GM21515 (cell line): ENCODE data around the gene GPR55.

Source experiments
- ATAC-seq: cut with Tn5 transposase; IDR thresholded peaks from one replicate; pipeline ENCODE4 v1.9.1; 2021; ENCODE audit not compliant: unreplicated experiment

Gene GPR55

DNA sequence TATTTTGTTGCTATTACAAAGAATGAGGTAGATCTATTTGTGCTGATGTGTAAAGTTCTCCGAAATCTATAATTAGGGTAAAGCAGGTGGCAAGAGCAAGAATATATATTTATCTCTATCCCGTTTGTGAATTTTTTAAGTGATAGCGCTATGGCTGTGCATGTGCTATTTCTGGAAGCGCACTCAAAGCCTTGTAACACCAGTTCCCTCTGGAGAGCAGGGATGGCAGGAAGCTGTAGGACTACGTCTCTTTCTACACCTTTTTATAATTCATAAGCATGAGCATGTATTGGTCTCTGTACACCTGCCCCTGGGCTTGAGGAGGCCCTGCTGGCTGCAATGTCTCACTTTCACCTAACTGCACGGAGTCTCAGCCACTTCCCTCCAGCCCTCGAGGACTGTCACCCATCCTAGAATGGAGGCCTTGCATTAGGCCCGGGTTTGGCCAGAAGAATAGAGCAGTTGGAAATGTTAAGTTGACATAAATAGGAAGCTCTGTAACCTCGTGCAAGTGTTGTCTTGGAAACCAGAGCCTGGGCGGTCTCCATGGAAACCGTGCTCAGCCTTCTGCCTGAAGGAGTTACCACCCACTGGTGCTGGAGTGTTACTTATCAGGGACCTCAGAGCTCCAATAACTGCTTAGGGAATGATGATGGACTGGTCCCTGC, 39.4 kb downstream of the GPR55 start:
- ATAC-seq, result no peak

DNA sequence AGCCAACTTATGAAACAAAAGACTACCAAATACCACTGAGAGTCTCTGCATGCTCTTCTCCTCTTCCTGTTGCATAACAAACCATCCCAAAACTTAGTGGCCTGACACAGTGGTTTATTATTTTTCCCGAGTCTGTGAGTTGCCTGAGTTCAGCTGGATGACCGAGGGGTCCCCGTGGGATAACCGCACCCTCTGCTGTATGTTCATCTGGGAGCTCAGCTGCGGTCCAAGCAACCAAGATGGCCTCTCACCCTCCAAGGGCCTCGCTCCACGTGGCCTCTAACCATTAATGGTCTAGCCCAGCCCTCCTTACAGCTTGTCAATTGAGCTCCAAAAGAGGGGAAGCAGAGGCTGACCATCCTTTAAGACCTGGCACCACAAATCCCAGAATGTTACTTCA, 43.2 kb downstream of the GPR55 start:
- no peak for ATAC-seq

DNA sequence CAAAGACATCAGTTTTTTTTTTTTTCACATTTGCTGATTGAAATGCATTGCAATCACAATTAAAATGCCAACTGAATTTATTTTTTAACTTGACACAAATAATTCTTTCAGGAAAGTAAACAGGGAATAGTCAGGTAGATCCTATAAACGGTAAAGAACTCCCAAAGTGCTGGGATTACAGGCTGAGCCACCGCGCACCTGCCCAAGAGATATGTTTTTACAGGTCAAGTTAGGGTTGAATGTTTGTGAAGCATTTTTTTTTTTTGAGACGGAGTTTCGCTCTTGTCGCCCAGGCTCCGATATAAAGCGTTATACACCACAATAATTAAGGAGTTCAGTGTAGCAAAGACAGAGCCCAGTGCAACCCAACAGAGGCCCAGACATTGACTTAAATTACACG, 45.2 kb downstream of the GPR55 start:
- no peak for ATAC-seq

DNA sequence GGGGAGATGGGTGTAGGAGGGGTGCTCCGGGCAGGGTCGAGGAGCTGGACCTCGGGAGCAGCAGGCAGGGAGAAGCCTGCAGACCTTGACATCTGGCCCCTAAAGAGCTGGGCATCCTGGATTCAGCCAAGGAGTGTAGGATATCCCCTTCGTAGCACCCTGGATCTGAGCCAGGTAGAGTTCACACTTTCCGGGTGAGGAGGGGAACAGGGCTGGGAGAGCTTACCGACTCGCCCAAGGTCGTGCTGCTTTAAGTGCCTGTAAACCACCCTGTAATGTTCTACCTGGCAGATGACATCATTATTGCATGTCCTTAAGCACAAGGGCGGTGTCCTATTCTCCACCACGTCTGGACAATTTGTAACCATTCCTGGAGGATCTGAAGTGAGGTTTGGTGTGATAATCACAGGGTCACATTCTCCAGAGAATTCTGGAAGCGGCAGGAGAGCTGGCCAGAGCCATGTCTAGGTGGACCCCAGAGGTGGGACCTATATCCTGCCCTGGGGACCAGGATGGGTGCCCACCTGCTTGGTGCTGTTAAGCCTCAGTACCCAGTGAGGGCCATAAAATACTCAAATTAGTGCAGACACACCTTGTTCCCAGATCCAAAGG, 45.7 kb downstream of the GPR55 start:
- no peak for ATAC-seq

DNA sequence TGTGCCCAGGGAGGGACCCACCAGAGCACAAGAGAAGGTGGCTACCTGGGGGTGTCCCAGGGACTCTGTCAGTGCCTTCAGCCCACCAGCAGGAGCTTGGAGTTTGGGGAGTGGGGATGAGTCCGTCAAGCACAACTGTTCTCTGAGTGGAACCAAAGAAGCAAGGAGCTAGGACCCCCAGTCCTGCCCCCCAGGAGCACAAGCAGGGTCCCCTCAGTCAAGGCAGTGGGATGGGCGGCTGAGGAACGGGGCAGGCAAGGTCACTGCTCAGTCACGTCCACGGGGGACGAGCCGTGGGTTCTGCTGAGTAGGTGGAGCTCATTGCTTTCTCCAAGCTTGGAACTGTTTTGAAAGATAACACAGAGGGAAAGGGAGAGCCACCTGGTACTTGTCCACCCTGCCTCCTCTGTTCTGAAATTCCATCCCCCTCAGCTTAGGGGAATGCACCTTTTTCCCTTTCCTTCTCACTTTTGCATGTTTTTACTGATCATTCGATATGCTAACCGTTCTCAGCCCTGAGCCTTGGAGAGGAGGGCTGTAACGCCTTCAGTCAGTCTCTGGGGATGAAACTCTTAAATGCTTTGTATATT, 46.3 kb downstream of the GPR55 start:
- ATAC-seq, result no peak

DNA sequence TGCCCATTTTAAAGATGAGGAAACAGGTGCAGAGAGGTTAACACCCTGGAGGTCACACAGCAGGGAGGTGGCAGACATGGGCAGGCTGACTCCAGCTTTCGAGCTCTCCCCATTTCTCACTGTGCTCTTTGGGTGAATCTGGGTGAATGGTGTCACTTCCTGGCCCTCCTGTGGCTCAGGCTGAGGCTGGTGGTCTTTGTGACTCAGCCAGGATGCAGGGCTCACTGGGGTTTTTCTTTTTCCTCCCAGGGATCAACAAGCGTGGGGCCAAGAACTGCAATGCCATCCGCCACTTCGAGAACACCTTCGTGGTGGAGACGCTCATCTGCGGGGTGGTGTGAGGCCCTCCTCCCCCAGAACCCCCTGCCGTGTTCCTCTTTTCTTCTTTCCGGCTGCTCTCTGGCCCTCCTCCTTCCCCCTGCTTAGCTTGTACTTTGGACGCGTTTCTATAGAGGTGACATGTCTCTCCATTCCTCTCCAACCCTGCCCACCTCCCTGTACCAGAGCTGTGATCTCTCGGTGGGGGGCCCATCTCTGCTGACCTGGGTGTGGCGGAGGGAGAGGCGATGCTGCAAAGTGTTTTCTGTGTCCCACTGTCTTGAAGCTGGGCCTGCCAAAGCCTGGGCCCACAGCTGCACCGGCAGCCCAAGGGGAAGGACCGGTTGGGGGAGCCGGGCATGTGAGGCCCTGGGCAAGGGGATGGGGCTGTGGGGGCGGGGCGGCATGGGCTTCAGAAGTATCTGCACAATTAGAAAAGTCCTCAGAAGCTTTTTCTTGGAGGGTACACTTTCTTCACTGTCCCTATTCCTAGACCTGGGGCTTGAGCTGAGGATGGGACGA, 47.1 kb downstream of the GPR55 start:
- no peak for ATAC-seq

DNA sequence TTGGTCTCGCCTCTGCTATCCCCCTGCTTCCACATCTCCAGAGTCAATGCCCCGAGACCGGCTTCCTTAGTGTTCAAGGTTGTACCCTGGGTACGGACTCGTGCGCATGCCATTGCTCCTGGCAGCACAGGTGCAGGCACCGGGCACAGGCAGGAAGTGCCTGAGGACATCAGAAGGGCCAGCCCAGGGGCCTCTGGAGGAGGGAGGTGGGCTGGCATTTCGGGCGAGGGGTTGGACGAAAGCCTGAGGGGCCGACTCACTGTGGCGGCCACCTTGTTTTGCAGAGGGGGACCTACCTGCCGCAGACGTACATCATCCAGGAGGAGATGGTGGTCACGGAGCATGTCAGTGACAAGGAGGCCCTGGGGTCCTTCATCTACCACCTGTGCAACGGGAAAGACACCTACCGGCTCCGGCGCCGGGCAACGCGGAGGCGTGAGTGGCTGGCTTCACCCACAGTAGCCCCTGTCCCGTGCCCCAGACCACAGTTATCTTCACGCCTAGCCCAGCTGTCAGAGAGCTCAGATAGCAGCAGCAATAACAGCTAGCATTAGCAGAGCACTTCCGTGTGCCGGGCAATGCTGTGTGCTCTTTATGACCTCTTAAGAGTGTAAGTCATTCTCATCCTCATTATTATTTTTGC, 47.8 kb downstream of the GPR55 start:
- ATAC-seq, result no peak

DNA sequence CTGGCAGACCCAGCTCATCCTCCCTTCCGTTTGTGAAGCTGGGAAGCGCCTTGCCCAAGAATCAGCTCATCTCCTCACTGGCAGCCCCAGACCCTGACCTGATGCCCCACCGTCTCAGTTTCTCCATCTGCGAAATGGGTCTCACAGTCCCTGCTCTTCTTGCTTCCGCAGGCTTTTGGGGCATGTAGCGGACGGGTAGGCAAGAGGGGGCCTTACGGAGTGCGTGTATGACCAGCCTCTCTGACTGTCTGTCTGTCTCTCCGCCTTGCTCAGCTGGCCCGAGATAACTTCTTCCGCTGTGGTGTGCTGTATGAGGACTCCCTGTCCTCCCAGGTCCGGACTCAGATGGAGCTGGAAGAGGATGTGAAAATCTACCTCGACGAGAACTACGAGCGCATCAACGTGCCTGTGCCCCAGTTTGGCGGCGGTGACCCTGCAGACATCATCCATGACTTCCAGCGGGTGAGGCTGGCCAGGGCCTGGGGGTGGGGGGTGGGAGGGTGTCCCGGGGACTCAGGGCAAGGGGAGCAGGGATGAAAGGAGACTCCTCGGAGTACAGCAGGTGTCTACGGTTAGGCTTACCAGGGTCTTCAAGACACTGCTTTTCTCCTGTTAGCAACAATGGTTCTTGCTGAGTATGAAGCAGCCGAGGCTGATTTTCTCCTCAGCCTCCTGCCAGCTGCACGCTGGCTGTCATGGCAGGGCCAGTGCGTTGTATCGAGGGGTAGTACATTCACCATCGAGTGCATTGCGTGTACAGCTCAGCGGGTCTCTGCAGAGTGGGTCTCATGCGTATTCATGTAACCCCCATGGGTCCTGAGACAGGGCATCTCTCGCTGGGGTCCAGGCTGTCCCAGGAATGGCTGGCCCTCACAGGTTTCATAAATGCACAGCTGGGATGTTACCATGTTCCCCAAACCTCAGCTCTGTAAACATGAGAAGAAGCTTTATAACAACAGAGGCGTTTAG, 49.4 kb downstream of the GPR55 start:
- ATAC-seq, result no peak

DNA sequence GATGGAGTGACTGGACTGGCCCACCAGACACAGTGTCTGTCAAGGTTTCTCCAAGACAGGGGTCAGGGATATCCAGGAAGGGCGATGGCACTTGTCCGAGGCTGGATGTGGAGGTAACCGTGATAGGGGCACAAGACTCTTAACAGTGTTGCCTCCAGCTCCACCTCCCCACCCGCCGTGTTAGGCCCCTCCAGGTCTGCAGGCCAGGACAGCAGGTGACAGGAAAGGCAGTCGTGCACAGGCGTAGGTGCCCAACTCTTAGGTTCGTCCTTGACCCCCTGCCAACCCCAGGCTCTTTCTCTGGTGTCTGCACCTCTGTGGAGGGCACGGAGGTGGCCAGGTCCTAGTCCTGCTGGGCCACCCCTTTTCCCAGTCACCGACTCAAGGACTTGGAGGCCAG, 50.2 kb downstream of the GPR55 start:
- no peak for ATAC-seq

DNA sequence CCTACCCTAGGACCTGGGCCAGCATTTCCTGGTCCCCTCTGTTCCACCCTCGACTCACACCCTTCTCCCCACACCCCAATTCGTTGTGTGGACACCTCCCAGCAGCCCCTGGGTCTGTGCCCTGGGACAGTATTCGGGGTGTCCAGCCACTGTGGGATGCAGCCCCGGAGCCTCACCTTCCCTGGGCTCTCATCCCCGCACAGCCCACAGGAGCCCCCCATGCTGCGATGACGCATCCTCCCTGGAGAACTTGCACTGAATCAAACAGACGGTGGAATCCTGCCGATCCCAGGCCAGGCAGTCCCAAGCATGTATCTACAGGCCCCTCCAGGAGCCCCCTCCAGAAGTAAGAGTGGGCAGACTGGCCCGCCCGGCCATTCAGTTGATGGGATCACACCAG, 50.6 kb downstream of the GPR55 start:
- no peak for ATAC-seq

DNA sequence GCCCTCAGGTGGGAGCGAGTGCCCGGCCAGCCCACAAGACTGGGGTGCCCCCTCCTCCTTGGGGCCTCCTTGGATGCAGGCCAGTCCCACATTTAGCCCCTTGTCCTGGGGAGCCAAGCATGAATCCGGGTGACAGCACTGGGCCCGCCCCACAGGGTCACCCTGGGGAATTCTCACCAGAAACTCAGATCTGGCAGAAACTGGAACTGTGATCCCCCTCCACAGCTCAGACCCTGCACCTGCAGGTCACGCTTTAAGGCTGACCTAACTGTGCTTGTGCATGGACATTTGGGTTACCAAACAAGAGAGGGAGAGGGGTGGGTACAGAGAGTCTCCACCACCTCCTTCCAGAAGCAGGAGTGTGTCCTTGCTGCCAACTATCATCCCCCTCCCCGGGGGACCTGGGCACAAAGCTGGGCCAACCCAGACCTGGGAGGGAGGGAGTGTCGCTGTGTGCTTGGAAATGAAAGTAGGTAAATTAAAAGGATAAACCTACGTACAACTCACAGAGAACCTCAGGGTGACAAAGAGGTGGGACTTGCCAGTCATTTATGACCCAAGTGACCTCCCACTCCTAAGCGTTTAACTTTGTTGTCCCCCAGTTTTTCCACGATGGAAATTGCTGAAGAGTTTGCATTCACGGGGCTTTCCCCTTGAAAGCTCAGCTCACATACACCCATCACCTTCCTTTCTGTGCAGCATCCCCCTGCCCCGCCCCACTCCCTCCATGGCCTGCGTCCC, 51.2 kb downstream of the GPR55 start:
- peak; percentile 65 for ATAC-seq

DNA sequence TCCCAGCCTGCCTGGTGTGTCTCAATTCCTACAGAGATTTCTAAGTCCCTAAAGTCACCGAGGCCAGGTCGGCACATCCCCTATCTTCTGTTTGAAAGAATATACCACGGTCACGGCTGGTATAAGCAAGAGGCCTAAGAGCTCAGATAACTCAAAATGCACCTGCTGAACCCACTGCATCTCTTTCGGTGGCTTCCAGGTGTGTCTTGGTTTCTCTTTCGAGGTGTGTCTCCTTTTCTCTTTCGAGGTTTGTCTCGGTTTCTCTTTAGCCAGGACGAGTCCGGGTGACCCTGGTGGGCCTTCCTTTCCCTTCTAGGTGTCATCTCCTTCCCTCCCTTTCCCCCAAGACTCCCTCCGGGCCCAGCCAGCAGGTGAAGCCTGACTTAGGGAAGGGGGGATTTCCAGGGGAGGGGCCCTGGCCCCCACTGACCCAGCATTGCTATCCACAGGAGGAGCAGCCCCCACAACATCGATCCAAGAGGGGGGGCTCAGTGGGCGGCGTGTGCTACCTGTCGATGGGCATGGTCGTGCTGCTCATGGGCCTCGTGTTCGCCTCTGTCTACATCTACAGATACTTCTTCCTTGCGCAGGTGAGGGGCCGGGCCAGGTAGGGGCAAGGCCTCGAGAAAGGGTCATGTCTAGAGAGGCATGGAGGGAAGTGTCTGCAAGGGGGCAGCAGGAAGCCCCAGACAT, 51.9 kb downstream of the GPR55 start:
- ATAC-seq, result peak; percentile 67

DNA sequence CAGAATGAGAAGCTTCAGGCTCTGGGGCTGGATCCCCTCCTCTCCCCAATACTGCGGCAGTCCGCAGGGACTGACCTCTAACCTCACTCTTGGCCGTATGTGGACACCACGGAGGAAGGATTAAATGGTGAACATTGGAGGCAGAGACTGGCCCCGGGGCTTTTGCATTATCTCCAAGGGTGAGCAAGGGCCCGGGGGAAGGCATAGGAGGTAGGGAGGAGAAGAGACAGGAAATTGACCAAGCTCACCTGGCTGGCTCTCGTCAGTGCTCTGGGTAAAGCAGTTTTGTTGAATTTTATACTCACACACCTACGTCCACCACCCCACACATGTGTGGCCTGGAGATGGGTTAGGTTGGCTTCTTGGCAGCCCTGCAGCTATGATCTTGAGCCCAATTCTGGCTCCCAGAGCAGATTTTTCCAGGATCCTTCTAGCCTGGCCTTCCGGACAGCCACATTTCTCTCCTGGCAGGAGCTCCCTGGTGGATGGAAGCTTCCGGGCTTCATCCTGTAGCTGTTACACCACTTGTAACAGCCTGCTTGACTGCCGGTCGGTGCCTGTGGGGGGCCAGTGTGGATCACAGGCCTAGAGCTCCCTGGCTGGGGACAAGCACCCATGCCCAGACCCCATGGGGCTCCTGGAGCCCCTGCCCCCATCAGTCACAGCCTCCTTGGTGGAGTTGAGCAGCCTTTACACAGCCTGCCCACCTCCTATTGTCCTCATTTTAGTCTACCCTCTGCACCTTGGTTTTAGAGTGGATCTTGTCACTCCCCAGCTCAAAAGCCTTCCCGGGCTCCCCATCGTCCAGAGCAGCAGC, 52.7 kb downstream of the GPR55 start:
- no peak for ATAC-seq

DNA sequence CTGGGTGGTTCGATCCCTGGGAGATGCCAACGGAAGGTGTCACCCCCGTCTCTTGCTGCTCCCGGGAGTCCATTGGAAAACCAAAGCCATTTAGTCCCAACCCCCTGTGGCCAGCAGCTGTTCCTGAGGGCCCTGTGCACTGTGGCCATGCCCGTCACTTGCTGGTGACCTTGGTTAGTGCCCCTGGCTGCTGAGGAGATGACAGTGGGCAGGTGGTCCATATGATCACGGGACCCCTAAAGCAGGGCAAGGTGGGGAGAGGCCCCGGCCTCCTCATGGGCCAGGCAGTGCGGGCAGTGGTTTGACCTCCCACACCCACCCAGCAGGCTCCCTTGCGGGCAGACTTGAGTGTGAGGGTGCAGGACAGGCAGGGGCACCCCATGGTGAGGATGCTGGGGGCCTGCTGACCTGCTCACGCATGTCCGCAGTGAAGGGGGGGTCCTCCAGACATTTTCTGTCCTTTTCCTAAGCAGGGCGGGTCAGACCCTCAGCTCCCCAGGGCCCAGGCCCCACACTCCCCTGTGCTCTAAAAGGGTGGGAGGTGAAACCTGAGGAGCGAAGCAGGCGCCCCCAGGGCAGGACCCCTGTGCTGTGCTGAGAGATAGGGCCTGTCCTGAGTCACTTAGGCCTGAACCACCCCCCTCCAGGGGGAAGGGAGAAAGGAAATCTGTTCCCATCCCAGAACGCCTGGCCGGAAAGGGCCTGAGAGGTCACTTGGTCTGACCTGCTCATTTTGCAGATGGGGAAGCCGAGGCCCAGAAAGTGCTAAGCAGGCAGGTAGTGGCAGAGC, 53.5 kb downstream of the GPR55 start:
- ATAC-seq, result no peak

DNA sequence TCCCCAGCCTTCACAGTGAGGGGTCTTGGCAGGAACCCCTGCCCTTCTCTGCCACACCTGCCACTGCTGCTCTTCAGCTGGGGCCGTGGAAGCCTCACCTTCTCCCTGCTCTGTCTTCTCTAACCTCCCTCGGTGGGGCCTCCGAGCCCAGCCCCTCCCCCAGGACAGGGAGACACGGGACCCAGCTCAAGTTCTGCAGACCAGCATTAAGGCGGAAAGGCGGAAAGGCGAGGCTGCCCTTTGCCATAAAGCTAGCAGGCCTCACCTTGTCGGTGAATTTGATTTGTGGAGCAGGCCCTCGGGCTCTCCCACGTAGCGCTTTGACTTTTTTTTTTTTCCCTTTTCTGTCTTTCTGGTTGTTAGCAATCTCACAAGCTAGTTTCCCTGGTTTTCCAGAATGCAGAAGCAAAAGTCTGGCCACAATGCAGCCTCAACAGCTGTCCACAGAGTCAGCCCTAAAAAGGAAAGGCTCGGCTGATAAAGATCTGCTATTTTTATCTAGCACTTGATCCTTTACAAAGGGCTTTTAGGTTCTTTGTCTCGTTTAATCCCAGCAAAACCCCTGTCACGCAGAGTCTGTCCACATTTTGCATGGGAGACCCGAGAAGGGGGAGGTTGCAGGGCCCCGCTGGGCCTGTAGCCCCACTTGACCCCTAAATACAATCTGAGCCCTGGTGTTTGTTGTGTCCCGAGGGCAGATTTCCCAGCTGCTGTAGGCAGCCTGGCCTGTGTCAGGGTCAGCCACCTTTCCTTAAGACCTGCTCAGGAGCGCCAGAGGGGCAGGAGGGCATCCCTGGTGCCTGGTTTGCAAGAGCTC, 54.3 kb downstream of the GPR55 start:
- no peak for ATAC-seq

DNA sequence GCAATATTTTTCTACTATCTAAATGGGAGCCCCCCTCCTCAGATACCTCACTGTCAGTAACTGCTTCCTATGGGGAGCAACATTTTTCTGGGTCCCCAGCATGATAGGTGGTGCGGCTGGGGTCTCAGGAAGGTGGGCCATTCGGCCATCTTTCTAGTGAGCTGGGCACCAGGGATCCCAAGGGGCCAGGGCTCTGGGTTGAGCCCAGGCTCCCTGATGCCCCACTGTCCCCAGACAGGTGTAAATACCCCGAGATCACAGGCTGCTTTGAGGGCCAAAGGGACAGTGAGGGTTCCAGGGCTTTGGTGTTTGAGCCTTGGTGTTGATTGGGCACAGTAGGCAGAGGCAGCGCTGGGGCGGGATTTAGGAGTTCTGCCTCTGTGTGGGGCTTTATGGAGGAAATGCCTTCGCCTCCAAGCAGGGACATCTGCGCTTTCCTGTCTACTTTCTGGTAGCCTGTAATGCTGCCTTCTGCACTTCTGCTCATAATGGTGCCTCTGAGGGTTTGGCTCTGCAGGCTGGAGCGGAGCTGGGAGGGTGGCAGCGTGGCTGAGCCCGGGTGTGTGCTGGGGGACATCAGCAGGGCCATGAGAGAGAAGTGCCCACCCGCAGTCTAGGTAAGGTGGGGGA, 55.0 kb downstream of the GPR55 start:
- ATAC-seq, result no peak
